ENCODE results near the gene GSTO2.

The GSTO2 gene

DNA sequence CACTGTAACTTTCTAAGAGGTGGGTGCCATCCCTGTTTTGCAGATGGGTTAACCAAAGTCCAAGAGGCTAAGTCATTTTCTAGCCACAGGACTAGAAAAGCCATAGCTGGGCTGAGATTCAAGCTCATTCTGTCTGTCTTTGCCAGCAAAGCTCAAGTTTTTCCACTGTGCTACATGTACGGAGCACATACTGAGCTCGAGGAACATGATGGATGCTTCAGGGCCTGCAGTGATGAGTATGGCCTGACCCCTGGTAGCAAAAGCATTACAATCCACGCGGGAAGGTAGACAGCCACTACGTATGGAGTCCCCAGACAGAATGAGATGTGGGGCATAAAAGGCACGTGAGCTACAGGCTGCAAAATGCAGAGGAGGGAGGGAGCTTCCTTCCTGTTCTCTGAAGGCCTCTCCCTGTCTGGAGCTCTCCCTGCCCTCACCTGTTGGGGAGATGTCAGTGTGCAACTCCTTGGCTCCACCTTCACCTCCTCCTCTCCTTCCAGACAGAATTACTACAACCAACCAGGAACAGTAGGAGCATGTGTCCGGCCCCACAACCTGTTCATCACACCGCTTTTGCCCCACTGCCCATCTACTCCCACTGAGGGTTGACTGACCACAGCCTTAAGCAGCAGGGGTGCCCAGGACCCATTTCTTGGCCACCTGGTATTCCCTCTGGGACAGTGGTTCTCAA lies 52.9 kb downstream of the GSTO2 start:
- FAIRE-seq (no peak), DNase-seq (ENCODE audit: extremely low spot score, insufficient read length, low read depth) (no peak)

DNA sequence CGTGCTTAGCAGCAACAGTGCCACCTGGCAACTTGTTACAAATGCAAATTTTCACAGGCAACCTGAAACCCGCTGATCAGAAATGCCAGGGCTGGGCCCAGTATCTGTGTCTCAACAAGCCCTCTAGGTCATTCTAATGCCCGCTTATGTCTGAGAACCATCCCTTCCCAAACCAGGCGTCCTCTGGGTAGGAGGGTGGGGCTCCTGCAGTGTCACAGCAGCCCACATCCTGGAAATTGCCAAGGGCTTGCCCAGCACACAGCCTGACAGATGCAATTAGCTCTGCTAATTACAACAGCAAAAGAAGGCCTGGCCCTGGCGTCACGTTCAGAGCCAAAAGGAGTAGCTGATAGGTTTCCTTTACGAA lies 53.4 kb downstream of the GSTO2 start:
- FAIRE-seq (no peak), DNase-seq (ENCODE audit: extremely low spot score, insufficient read length, low read depth) (no peak)

DNA sequence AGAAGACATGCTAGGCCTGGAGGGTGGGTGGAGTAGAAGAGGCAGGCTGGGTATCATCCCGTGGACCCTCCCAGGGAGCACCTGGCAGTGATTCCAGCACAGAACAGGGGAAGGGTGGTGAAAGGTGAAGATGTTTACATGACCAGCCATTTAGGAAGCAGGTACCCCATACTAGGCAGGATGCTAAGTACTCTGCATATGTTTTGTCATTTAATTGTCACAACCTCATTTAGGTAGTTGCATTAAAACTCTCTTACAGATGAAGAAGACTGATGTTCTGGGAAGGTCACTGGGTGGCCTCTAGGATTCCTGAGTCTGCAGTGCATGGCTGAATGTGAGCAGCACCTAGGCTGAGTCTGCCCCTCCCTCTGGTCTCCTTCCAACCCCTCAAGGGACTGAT lies 54.1 kb downstream of the GSTO2 start:
- FAIRE-seq (no peak), DNase-seq (ENCODE audit: extremely low spot score, insufficient read length, low read depth) (no peak)

- no peak for DNase-seq (ENCODE audit: extremely low spot score, insufficient read length, low read depth)
- FAIRE-seq: peak; percentile 24
Observed at GRCh38 chr10:104323760-104324201, 54.8 kb downstream of the GSTO2 start.

DNA sequence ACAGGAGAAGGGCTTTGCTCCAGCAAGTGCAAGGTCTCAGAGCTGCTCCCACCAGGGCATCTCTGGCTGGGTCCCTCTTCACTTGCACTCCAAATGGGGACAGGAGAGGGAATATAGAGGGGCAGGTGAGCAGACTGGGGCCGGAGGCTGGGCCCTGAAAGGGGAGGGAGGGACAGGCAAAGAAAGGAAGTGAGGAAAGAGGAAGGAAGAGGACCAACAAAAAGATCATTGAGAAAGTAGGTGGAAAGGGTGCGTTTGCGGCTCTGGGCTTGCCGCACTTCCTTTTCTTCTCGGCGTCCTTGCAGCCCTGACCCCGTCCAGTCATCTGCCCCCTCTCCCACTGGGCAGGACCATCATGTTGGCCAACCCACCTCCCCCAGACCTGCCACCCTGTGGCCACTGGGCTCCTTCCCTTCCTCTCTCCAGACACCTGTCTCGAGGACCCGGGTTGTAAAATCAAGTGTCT lies 55.3 kb downstream of the GSTO2 start:
- DNase-seq (ENCODE audit: extremely low spot score, insufficient read length, low read depth): no peak
- FAIRE-seq: peak; percentile 51

DNA sequence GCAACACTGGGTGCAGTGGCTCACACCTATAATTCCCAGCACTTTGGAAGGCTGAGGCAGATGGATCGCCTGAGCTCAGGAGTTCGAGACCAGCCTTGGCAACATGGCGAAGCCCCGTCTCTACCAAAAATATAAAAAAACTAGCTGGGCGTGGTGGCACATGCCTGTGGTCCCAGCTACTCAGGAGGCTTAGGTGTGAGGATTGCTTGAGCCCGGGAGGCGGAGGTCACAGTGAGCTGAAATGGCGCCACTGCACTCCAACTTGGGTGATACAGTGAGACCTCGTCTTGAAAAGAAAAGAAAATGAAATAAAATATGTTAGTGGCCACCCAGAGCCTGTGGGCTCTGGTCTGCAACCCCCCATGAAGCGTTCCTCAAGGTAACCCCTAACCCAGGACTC lies 55.9 kb downstream of the GSTO2 start:
- DNase-seq (ENCODE audit: extremely low spot score, insufficient read length, low read depth) (no peak), FAIRE-seq (no peak)

- no peak for DNase-seq (ENCODE audit: extremely low spot score, insufficient read length, low read depth)
- FAIRE-seq: no peak
Observed at GRCh38 chr10:104325436-104326435, 56.8 kb downstream of the GSTO2 start.

DNA sequence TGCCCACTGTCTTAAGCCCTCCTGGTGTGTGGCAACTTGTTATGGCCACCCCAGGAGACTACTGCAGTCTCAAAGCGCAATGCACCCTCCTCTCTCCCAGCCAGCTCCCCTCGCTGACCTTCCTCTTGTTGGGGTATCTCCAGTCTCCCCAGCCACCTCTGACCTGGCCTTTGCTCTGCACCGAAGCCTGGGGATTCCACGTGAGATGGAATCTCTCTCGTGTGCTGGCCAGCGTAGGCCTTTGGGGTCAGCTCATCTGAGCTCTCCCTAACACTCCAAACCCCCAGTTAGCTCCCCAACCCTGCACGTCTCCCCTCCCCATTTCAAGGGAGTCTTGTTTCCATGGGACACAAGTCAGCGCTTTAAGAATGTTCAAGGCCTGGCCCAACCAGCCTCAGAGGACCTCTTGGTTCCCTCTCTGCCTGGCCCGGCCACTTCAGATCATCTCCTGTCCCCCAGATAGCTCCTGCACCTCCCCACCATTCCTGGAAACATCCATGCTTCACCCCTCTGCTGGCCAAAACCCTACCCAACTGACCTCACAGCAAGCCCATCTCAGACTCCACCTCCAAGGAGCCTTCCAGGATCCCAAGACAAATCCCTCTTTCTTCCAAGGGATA lies 58.1 kb downstream of the GSTO2 start:
- FAIRE-seq (no peak), DNase-seq (ENCODE audit: extremely low spot score, insufficient read length, low read depth) (no peak)

- no peak for FAIRE-seq
- DNase-seq (ENCODE audit: extremely low spot score, insufficient read length, low read depth): no peak
Observed at GRCh38 chr10:104327745-104328645, 59.0 kb downstream of the GSTO2 start.

GRCh38 chr10:104328646-104328895 lies 59.6 kb downstream of the GSTO2 start:
- no peak for FAIRE-seq
- DNase-seq (ENCODE audit: extremely low spot score, insufficient read length, low read depth): no peak

DNA sequence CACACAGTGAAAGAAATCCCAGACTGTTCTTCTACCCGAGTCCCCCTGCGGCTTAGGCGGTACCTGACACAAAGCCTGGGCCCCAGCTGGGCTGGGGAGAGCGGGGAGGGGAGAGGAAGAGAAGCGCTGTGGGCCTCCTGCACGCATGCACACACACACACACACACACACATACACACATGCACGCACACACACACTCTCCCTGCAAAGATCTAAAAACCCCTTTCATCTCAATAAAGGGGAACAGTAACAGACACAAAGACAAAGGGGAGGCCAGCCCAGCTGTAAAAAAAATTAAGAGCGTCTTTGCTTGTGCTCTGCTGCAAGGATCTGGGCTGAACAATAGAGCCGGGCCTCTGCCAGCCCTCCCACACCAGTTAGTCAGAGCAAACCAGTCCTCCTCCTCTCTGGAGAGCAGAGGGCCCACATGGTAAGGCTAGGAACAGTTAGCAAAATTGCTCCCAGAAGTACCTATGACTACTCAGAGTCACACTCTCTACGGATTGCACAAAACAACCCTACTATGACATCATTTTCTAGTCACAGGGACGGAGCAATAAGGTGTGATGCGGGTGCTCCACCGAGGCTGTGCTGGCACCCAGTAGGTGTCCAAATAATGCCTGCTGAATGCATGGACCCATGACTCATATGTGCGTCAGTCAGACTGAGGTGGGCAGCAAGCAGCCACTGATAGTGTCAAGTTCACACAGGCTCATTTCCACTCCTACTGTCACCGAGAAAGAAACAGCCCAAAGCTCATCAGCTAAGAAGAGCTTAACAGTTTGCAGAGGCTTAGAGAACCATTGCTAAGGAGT lies 60.1 kb downstream of the GSTO2 start:
- DNase-seq (ENCODE audit: extremely low spot score, insufficient read length, low read depth): no peak

DNA sequence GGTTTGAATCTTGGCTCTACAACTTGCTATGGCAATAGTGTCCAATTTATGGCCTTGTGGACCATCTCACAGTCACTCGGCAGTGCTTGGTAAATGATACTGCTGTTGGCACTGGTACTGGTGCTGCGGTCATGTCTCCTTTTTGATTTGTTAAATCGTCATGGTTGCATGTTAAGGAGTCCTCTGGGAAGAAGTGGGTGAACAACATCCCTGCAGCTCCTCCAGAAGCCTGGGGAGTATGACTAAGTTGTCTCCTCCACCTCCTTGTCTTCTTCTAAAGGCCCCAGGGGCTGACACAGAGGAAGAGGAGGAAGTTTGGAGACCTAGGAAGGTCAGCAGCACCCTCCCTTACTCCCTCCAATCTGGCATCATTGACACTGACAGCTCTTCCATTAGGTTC lies 60.8 kb downstream of the GSTO2 start:
- no peak for DNase-seq (ENCODE audit: extremely low spot score, insufficient read length, low read depth)
- FAIRE-seq: no peak

More for the DNA sequence above, 60.1 kb downstream of the GSTO2 start:
- no peak for FAIRE-seq

DNA sequence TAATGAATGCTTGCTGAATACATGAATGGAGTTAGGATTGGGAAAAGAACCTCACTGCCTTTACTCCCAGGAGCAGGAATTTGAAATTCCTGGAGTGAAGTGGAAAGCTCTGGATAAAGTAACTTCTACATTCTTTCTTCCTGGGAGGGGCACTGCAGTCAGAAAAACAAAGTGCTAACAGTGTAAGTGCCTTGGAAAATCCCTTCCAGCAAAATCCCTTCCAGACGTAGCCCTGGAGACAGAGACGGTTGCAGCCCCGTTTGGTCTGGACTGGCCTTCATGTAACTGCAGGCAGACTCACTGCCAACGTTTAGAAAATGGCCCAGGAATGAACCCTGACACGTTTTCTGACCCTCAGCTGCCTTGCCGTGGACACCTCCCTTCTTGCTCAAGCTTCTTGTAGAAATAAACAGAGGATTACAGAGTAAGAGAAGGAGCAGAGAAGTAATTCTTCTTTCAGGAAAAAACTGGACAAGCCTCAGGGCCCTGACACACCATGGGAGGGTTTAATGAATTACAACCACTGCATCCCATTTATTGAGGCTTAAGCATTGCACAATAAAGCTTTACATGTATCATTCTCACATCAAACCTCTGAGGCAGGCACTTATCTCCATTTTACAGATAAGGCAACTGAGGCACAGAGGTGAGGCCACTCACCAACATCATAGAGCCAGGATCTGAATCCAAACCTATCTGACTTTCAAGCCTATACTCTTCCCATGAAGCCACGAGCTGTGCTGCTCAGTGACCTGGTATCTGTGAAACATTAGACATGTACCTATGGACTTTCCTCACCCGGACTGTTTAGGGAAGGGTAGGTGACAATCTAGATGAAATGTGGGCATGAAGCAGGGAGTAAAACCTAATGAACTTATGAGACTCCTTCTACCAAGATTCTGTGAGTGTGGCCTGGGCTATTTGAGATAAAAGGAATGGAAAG lies 61.5 kb downstream of the GSTO2 start:
- DNase-seq (ENCODE audit: extremely low spot score, insufficient read length, low read depth) (no peak), FAIRE-seq (no peak)

DNA sequence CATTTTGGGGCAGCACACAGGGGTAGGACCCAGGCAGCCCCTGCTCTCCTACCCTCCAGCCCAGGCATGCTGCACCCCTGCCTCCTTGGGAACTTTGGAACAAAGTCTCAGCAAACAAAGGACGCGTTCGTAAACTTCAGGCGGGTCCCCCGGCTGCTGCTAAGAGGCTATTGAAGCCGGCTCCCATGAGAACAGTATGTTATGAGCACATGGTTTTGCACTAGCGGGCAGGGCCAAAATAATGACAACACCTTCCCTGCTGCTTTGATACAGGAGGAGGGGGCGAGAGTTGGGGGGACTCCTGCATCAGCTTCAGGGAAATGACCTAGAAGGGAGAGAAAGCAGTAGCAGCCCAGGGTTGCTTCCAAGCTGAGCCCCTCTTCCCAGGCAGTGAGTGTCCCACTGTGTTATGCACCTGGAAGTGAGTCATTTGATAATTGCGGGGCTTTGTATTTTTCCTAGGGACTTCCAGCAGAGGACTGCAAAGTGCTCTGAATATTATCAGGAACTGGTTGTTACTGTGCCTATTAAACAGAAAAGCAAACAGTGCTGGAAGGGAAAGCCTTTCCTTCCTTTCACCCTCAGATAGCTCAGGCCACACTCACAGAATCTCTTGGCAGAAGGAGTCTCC lies 62.3 kb downstream of the GSTO2 start:
- FAIRE-seq (no peak), DNase-seq (ENCODE audit: extremely low spot score, insufficient read length, low read depth) (no peak)

DNA sequence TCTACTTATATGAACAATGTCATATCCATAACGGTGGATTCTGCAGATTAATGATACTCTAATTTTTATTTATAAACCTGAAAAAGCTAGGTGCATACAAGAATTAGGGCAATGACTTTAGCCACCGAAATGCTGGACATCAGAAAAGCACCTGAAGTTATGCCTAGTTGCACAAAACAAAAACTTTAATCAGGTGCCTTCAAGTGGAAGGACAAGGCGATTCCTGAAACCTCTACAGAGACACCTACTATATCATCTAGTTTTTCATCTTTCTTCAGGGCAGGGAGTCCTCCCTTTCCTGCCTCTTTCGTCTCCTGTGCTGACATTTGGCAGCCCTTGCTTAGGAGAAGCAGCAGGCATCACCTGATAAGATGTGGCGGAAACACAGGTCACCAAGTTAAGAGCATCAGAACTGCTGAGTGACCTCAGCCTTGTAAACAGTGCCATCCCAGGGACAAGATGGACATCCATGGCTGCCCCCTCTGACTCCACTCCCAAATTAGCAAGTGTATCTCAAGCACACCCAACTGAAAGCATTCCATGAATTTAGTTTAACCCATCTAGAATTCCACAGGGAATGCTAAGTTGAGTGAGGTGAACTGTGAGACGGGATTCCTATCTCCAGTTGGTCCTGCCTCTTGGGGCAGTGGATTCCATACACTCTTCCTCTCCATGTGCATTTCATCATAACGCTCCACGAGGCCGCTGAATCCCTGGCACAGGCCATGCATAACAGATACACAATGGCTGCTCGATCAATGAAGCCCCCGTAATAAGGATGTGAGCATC lies 63.5 kb downstream of the GSTO2 start:
- FAIRE-seq (no peak), DNase-seq (ENCODE audit: extremely low spot score, insufficient read length, low read depth) (no peak)

DNA sequence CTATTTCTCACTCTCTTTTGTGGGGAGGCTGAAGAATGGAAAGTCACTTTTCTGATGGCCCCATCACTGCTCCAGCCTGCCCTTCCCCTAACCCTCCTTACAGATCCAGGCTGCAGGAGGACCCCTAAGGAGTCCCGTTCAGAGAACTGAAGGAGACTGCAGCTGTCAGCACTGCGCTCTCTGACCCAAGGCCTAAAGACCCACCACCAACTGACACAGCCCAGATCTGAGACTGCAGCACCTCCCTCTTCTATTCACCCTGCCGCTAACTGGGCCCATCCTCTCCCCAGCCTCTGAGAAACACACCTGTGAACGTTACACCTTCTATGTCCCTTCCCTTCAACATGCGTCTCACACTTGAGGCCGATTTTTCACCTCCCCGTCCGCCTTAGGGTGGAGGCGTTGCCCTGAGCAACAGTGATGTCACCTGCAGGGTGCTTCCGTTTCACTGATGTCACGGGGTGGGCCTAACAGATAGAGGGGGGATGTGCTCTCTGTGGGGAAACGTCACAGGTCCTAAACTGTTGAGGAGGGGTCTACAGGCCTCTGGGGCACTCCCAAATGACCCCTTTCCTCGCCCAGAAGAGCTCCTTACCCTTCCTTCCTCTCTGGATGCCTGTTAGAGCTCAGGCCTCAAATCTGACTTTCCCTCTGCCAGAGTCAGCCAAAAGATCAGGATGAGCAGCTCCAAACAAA lies 64.2 kb downstream of the GSTO2 start:
- no peak for FAIRE-seq
- no peak for DNase-seq (ENCODE audit: extremely low spot score, insufficient read length, low read depth)

All from GM18507 (cell line).